RPMI8226 (cell line): ENCODE data around the gene UNC5A.

Source experiments
- DNase-seq: peaks from one replicate; pipeline ENCODE4 v3.0.0-alpha.2; 2015

Gene UNC5A

DNA sequence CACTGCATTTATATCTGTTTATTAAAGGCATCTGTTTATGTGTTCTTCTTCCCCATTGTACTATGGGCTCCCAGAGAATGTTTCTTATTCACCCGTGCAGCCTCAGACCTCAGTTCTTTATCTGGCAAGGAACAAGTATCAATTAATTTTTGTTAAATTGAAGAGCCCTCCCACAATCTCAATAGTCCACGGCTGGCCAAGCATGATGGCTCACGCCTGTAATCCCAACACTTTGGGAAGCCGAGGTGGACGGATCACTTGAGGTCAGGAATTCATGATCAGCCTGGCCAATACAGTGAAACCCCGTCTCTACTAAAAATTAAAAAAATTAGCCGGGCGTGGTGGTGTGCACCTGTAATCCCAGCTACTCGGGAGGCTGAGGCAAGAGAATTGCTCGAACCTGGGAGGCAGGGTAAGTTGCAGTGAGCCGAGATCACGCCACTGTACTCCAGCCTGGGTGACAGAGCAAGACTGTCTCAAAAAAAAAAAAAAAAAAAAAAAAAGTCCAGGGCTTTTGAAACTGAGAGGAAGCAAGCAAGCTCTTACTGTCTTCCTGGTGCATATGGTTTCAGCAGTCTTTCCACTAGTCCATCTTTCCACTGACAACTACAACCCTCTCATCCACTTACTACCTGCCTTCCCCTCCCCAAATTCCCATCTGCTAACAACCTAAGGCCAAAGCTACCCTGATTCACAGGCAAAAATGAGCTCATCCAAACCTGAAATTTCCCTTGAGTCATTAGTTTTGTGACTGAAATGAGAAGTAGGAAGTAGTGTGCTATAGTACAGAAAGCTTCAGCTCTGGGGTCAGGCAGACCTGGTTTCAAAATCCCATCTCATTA lies 91.1 kb downstream of the UNC5A start:
- peak; percentile 1 for DNase-seq

DNA sequence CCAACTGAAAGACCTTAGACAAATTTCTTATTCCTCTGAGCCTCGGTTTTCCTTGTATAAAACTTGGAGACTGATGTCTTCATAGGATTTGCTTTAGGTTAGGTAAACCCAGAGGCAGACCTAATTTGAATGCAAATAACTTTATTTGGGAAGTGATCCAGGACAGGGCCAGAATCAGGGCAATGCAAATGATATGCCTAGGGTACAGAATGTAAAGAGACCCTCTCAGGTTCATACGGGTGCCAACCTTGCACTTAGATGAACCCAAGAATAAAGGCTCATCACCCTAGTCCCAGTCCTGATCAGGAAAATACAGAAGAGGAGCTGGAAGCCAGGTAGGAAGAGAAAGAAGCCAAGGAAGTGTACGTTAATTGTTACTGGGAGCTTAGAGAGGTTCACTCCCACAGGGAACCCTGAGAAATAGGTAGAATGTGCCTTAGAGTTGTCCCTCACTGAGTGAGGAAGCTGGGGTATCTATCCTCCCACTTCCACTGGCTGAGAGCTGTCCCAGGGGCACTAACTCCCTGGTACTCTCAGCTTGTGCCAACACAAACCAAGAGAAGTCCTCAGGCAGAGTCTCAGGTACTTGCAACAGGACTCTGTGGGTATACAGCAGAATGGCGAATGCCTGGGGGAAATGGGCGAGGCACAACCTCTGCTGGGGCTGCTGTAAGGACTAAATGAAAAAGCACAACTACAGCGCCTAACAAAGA lies 91.9 kb downstream of the UNC5A start:
- DNase-seq = no peak

DNA sequence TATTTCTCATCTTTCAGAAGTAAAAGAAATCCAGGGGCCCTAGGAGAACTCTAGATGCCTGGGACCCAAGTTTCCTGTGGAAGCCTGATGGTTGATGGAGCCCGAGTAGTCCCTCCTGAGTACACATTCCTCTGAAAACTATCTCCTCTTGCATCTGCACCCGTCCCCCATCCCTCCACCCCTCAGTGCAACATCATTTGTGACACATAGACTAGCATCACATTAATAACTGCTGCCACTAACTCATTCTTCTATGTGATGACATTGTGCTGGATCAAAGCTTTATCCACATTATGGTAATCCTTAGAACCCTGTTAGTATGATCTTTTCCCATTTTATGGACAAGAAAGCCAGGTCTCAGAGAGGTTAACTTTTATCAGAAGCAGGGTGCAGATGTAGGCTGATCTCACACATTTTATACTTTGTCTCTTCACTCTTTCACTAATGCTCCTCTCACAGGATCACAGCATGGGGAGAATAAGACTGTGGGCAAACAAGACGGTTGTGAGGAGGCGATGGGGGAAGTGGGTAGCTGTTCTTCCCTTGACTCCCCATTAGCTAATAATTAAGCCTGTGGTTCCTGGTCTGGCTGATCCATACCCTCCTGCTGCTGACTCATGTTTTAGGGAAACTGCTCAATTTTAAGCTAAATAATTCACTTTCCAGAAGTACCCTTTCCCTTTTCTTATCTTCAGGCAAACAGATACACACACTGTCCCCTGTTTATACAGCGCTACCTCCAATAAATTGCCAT lies 92.7 kb downstream of the UNC5A start:
- DNase-seq = no peak

DNA sequence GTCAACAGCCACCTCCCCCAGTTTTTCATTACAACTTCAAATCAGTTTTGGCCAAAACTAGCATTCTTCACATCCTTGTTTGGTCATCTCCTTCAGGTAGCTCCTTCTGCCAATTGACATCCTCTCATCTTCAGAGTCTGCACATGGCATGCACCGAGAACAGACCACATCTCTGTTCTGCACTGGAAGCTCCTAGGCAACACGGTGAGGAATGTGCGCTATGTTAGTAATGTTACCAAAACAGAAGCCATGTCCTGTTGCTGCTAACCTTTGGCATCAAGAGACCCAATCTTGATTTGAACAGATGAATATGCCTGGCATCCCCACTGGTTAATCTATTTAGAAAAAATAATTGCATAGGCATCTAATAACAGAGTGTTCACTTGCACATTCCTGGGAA lies 93.9 kb downstream of the UNC5A start:
- DNase-seq = peak; percentile 1

DNA sequence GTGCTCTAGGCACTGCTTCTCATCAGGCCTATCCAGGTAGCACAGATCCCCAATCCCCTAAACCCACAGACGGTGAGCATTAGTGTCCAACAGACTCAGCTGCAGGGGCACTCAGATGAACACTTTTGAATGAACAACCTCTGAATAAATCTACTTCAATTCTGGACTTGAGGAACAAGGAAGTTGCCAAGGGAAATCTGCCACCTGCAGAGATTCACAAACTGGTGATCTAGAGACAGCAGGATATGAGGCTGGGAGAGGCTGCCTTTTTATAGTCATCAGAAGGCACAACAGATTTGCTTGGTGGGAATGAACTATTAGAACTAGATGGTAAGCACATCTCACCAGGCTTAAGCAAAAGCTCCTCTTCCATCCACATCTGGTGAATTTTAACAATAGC lies 95.8 kb downstream of the UNC5A start:
- no peak for DNase-seq

DNA sequence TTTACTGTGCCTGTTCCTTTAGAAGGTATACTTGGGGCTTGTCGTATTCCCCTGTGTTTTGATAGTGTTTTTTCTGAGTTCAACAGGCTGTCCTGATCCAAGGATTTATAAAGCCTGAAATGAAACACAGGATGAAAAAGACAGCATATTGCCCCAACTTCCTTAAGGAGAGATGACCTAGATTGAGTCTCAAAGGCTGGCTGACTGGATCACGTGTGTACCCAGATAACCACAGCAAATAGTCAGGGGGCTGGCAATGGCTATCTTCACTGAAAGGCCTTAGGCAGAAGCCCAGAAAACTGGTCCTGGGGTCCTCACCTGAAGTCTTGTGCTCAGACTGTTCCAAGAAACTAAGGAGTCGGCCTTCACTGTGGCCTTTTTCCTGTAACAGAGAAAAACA lies 96.4 kb downstream of the UNC5A start:
- no peak for DNase-seq

DNA sequence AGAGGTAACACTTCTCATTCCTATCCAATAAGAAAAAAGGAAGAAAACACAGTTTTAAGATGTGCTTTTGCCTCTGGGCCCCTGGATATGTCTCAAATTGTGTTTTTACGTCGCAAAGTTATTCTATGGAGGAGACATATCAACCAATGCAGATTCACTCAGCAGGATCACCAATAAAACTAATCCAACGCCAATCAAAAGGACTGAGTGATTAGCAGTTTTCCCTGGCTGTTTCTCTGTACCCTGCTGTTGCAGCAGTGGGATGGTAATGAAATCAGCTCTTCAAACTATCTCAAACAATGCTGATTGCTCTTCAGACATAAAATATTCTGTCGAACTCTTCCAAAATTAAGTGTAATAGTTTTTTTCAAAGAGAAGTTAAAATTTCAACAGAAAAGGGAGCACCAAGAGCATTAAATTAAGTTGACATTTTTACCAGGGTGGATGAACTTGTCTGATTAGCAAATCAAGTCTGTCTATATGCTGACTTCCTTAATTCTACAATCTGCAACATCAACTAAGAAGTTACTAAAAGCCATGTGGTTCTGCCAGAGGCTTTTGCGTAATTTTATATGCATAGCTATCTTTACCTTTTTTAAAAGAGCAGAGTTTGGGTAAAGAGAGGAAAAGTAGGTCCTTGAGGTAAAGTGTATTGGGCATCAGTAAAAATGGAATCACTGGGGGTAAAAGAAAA lies 98.5 kb downstream of the UNC5A start:
- no peak for DNase-seq

DNA sequence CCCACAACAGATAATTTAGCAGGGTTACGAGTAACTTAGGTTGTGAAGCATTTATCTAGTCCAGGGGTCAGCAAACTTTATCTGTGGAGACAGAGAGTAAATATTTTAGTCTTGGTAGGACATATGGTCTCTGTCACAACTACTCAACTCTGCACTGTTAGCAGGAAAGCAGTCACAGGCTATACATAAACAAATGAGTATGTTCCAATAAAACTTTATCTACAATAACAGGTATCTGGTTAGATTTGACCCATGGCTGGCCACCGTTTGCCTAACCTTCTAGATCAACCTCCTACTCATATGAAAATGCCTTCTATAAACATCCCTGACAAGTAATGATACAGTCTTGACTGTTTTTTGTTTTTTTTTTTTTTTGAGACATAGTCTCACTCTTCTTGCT lies 101.8 kb downstream of the UNC5A start:
- no peak for DNase-seq

DNA sequence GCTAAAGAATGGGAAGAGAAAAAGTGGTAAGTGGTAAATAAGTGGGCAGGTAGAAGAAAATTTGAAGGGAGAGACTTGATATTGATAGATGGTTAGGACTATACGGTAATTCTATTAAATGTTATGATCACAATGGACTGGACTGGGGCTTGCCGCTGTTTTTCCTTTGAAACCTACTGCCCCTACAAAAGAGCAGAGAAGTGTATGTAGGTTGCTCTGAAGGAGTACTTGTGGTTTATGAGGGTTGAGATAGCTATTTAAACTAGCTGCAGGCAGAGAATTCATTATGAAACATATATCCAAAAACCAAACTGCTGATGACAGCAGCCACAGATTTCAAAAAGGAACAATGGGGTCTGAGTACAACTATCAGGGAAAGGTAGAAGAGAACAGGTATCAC lies 105.5 kb downstream of the UNC5A start:
- DNase-seq = no peak

DNA sequence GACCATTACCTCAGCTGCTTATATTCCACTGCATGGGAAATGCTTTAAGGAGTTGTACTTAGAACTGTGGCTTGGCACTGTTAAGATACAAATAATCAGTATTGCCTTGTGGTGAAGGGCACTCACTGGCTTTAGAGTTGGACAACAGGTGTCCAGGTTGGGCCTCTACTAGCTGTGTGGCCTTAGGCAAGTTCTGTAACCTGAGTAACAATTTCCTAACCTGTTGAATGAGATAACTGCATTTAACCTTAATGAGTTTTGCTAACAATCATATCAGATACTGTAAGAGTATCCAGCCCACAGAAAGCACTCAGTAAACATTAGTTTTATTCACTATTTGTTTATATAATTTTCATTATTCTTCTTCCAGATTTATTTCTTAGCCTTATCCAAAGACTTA lies 106.0 kb downstream of the UNC5A start:
- no peak for DNase-seq

DNA sequence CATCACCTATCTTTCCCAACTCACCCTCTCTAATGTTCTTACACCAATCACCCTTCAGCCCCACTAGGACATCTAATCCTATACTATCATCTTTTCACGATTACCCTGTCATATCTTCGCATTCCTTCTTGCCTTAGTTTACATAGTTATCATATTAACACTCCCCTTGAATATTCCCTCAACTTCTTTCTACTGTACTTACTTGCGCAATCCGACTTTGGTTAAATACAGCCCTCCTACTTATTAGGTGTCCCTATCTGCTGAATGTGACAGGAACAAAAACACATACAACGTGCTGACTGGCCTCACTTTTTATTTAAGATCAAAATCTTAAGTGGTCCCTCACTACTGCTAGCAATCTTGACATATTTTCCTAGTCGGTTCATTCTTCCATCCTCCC lies 108.3 kb downstream of the UNC5A start:
- DNase-seq = no peak

DNA sequence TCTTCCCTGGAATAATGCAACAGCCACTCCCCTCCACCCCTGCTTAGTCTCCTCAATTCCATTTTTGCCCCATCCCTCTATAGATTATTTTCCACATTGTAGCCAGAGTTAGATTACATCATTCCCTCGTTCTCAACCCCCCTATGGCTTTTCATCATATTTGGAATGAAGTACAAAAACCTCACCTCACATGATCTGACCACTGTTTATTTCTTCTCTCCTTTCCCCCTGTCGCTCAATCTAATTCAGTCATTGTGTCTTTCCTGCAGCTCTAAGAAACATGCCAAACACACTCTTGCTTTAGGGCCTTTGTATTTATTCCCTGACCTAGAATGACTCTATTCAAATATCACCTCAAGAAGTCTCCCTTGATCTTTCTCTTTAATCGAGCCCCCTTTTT lies 111.4 kb downstream of the UNC5A start:
- DNase-seq = no peak

DNA sequence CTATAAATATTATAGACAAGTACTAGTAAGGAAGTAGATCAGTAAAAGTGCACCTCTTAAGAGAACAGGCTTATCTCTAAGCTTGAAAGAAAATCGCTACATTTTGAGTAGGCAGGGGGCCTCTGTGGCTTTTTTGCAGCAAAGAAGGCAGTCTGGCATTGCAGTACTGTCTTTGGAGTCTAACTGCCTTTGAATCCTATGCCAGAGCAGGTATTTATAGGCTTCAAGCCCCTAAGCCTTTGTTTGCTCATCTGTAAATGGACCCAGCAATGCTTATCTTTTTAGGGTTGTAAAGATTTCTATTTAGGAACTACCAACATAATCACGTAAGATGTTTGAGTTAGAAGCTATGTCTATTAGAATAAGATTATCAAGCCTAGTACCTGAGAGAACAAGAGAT lies 112.5 kb downstream of the UNC5A start:
- DNase-seq = no peak

DNA sequence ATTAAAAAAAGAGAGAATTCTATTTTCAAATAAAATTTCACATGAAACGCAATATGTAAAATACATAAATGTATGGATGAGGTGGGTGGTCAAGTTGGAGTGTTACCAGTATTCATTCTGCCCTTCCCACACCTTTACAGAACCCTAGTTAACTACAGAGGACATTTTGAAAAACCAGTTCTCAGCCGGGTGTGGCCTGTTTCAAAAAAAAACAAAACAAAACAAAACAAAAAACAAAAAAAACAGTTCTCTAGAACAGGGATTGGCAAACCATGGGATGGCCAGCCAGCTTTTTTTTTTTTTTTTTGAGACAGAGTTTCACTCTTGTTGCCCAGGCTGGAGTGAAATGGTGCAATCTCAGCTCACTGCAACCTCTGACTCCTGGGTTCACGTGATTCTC lies 117.2 kb downstream of the UNC5A start:
- no peak for DNase-seq

DNA sequence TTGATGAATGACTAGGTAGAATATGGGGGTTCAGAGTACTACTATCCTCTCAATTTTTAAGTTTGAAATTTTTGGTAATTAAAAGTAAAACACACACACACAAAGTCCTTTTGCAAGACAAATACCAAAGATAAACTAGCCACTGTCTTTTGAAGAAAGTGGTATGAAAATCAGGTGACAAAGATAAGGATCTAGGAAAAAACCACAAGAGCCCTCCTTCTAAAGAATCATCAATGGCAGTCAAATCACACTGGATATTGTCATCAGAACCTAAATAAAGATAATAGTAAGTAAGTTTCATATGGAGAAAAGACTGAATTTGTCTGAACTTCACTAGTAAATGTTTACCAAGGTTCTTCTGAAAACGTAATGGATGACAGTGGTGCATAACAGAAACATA lies 119.3 kb downstream of the UNC5A start:
- DNase-seq = no peak
